IMR-90 (cell line): ENCODE measurements around the gene GOLPH3L. TPM values are rescaled to one million over a fixed set of nuclear protein-coding genes. Genes with fewer than 3 reads are reported as not detected.

ENCODE experiments used
- MAZ ChIP-seq: IDR thresholded peaks from 2 replicates; pipeline ENCODE4 v1.6.1; 2012; ENCODE audit warnings: low read depth, mild to moderate bottlenecking, low read length, improper control_type of control experiment, moderate library complexity, borderline replicate concordance
- MXI1 ChIP-seq: IDR thresholded peaks from 2 replicates; pipeline ENCODE4 v1.6.1; 2012; ENCODE audit warnings: low read depth, mild to moderate bottlenecking, low read length, moderate library complexity, borderline replicate concordance
- RFX5 ChIP-seq: IDR thresholded peaks from 2 replicates; pipeline ENCODE4 v1.8.0; 2012; ENCODE audit warnings: low read depth, mild to moderate bottlenecking, low read length, moderate library complexity
- polyA plus RNA-seq, 3 experiments: library from polyadenylated mRNA; depleted of rRNA; stranded (reverse); fragments of >200 nt; gene quantifications; 2 replicates each; pipeline ENCODE4 v1.2.3, GENCODE V29; 2012; ENCODE audit warnings: low replicate concordance in 1 of 3
- total RNA-seq: library from RNA; depleted of rRNA; stranded (reverse); fragments of >200 nt; gene quantifications from 2 replicates; pipeline ENCODE4 v1.2.3, GENCODE V29; 2012

Gene GOLPH3L
- total and polyA plus RNA-seq, 2 of the 4 experiments (the other 2 are of a cell fraction) = 9.5 to 11.0 TPM

DNA sequence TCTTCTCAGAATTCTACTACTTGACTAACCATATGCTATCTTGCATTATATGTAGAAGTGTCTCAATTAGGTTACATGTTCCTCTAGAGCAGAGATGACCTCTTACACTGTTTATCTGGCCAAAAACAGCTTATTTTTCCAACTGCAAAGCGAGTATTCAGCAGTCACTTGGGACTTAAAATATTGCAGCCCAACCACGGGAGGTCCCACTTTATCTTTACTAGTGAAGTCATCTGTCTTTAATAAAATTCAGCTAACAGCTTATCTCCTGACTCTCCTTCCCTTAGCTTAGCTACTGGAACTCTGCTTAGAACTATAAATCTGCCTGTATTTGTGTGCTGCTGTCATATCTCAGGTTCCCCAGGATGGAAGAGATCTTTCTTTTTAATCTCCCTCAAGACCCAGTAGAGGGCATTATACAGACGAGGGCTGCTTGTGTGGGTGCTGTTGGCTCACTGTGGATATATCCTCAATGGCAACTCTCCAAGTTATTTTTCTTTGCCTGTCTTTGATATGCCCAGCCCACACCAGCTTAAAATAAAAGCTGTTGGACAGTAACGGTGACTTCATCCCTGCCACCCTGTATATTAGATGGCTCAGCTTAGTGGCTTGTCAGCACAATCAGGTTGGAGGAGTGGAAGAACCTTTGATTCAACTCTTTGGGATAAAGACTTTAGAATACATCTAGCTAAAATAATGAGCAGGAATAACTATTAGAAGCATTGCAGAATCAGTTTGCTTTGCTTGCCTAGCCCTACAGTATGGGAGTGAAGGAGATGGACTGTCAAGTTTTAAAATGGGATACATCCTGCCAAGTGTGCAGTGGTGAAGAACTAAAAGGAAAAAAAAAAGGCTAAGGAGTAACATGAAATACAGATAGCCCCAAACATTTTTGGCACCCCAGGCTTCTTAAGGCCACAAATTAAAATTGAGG lies 77.1 kb downstream of the GOLPH3L start (continued):
- TF ChIP-seq MAZ (0 out of 2 replicates have a peak, but pooled peaks have one; percentile 27), MXI1 (no peak), RFX5 (no peak)
